HCT116 (cell line): ENCODE data around the gene MRM3. TPM values are rescaled to one million over a fixed set of nuclear protein-coding genes. Genes with fewer than 3 reads are reported as not detected.

Source experiments
- ATAC-seq: fragments of 200-7000 bp; cut with Tn5 transposase; 2 replicates; pipeline ENCODE4 v1.9.1; 2020; ENCODE audit warnings: mild to moderate bottlenecking, moderate library complexity
- BruUV-seq: library from RNA; stranded (reverse); fragments of 400-500 nt; replicated peaks from 2 replicates; lab custom pipeline; 2021; lab: Mats Ljungman, UMichigan
- CTCF ChIA-PET: fragments of 300-600 bp; sonication (Branson Sonifier 250); formaldehyde crosslinking; loops from one replicate; lab custom pipeline; 2021; ENCODE audit warnings: antibody characterized with exemption; lab: Charles Lee
- POLR2A ChIA-PET: fragments of 300-600, 350-600 bp; sonication (Branson Sonifier 250); formaldehyde crosslinking; loops from one replicate; lab custom pipeline; 2021; ENCODE audit warnings: antibody characterized with exemption; lab: Charles Lee
- RAD21 ChIA-PET, 2 experiments: fragments of 300-600 bp; sonication (Branson Sonifier 250); formaldehyde crosslinking; loops; one replicate each; lab custom pipeline; 2023; ENCODE audit warnings: low total read pairs in 2 of 2; ENCODE audit not compliant: uncharacterized antibody in 2 of 2, unreplicated experiment in 2 of 2, low non-redundant PET in 1 of 2; lab: Charles Lee
- DNase-seq: peaks from one replicate; pipeline ENCODE4 v3.0.0-alpha.2; 2010; ENCODE audit warnings: low read depth, low spot score
- H2AFZ ChIP-seq: fragments of 200-600 bp; shearing (Covaris generic), sonication (generic); 2 replicates; pipeline ENCODE4 v1.6.1; 2017; ENCODE audit warnings: low read depth, mixed run types, mixed read lengths, antibody characterized with exemption, low read length; ENCODE audit not compliant: poor library complexity, severe bottlenecking
- H3K27ac ChIP-seq: 2 replicates; pipeline ENCODE4 v1.5.1; 2012; ENCODE audit warnings: low read depth, low read length
- H3K27me3 ChIP-seq: fragments of 200-600 bp; sonication (generic); 2 replicates; pipeline ENCODE4 v1.6.1; 2016; ENCODE audit warnings: mixed run types, low read length, mixed read lengths; ENCODE audit not compliant: insufficient read depth
- H3K36me3 ChIP-seq, 2 experiments: fragments of 200-500 bp in 1 of 2; fragments of 200-600 bp in 1 of 2; sonication (Bioruptor generic) in 1 of 2; sonication (generic) in 1 of 2; 2 replicates each; pipeline versions ENCODE4 v1.5.1 to v1.6.1; 2014 to 2016; ENCODE audit warnings: low read length in 2 of 2, inconsistent platforms in 1 of 2, mixed read lengths in 1 of 2, mixed run types in 1 of 2; ENCODE audit not compliant: insufficient read depth in 2 of 2, control insufficient read depth in 1 of 2
- H3K4me1 ChIP-seq, 2 experiments: fragments of 200-600 bp in 1 of 2; sonication (generic) in 1 of 2; 2 replicates each; pipeline versions ENCODE4 v1.5.1 to v1.6.1; 2012 to 2017; ENCODE audit warnings: low read length in 2 of 2, inconsistent platforms in 1 of 2, mild to moderate bottlenecking in 1 of 2, mixed read lengths in 1 of 2, mixed run types in 1 of 2, moderate library complexity in 1 of 2; ENCODE audit not compliant: insufficient read depth in 2 of 2, control insufficient read depth in 1 of 2
- H3K4me2 ChIP-seq: fragments of 200-600 bp; sonication (generic); 2 replicates; pipeline ENCODE4 v1.6.1; 2017; ENCODE audit warnings: mixed run types, low read length, mixed read lengths
- H3K4me3 ChIP-seq, 2 experiments: fragments of 200-600 bp in 1 of 2; sonication (generic) in 1 of 2; replicated peaks in 1 of 2; 2 replicates each; pipeline ENCODE4 v1.5.1; 2011 to 2016; ENCODE audit warnings: low read length in 2 of 2, control low read depth in 1 of 2, low read depth in 1 of 2, mild to moderate bottlenecking in 1 of 2, mixed read lengths in 1 of 2, mixed run types in 1 of 2
- H3K79me2 ChIP-seq: fragments of 200-600 bp; sonication (generic); 2 replicates; pipeline ENCODE4 v1.6.1; 2017; ENCODE audit warnings: mild to moderate bottlenecking, mixed run types, low read length, moderate library complexity, mixed read lengths; ENCODE audit not compliant: insufficient read depth
- H3K9ac ChIP-seq: fragments of 200-600 bp; sonication (generic); 2 replicates; pipeline ENCODE4 v1.6.1; 2016; ENCODE audit warnings: low read length, mixed read lengths
- H3K9me2 ChIP-seq: fragments of 200-600 bp; sonication (generic), shearing (Covaris generic); 2 replicates; pipeline ENCODE4 v1.6.1; 2017; ENCODE audit warnings: mixed run types, mild to moderate bottlenecking, moderate library complexity; ENCODE audit not compliant: insufficient read depth
- H3K9me3 ChIP-seq, 2 experiments: fragments of 200-500 bp in 1 of 2; fragments of 200-600 bp in 1 of 2; sonication (Bioruptor generic) in 1 of 2; sonication (generic) in 1 of 2; 2 replicates each; pipeline ENCODE4 v1.6.1; 2014 to 2017; ENCODE audit warnings: low read length in 2 of 2, mixed read lengths in 2 of 2, inconsistent platforms in 1 of 2, low read depth in 1 of 2, mild to moderate bottlenecking in 1 of 2, mixed run types in 1 of 2, moderate library complexity in 1 of 2; ENCODE audit not compliant: control insufficient read depth in 1 of 2, insufficient read depth in 1 of 2
- H4K20me1 ChIP-seq: fragments of 200-600 bp; sonication (generic), shearing (Covaris generic); 2 replicates; pipeline ENCODE4 v1.6.1; 2017; ENCODE audit warnings: mixed run types, mild to moderate bottlenecking, moderate library complexity; ENCODE audit not compliant: insufficient read depth
- EGR1 ChIP-seq: IDR thresholded peaks from 2 replicates; pipeline ENCODE4 v1.6.1; 2012; ENCODE audit warnings: low read depth
- EZH2 ChIP-seq: fragments of 200-600 bp; sonication (generic); IDR thresholded peaks from 2 replicates; pipeline ENCODE4 v1.6.1; 2017; ENCODE audit warnings: antibody characterized with exemption, mixed run types
- ZFX ChIP-seq: fragments of 450-650 bp; IDR thresholded peaks from 2 replicates; pipeline ENCODE4 v1.6.1; 2017
- ZNF274 ChIP-seq: fragments of 200-500 bp; sonication (Bioruptor generic); IDR thresholded peaks from 2 replicates; pipeline ENCODE4 v1.6.1; 2014; ENCODE audit warnings: mild to moderate bottlenecking, low read depth, low read length, inconsistent platforms
- intact Hi-C: fragments of 100-400 bp; cut with micrococcal nuclease; formaldehyde crosslinking; loops from 2 replicates; pipeline ENCODE4 v1.10.0; 2022
- total RNA-seq: library from RNA; stranded (reverse); gene quantifications from one replicate; pipeline ENCODE4 v1.2.1, GENCODE V29; 2021; ENCODE audit not compliant: unreplicated experiment
- TF ChIP-seq, protein P1 (sequence below): IDR thresholded peaks from 2 replicates; pipeline ENCODE4 v1.6.1; 2012
- TF ChIP-seq, protein P2 (sequence below), 3 experiments: fragments of 200-600 bp in 1 of 3; sonication (generic) in 1 of 3; IDR thresholded peaks in 2 of 3; conservative IDR thresholded peaks in 1 of 3; 2 replicates each; pipeline ENCODE4 v1.5.1; 2012 to 2017; ENCODE audit warnings: low read depth in 2 of 3, low read length in 2 of 3, antibody characterized with exemption in 1 of 3, borderline replicate concordance in 1 of 3, control low read depth in 1 of 3, mild to moderate bottlenecking in 1 of 3, mixed read lengths in 1 of 3, mixed run types in 1 of 3, moderate library complexity in 1 of 3; ENCODE audit not compliant: insufficient read depth in 1 of 3

MRM3 gene
- total RNA-seq, 1 experiment from 2014 or later, result 32.6 TPM

DNA sequence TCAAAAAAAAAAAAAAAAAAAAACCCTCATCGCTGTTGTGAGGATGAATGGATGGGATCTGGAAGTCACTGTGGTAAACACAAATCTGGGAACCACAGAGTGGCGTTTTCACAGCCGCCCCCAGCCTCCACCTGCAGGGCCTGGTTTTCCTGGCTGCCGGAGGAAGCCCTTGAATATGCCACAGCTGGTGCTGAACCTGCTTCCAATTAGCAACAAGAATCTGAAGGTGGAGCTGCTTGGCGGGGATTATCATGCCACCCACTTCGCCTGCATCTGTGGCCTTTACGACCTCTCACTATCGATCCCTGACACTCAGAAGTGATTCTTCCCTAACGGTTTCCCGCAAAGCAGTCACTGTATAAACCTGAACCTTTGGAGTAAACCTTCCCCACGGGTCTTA is 16.1 kb downstream of the MRM3 start:
- Histone ChIP-seq H3K79me2 (no peaks in the 10 kb centered on the region), H4K20me1 (no peaks in the 10 kb centered on the region), H2AFZ (no peak overlapping the region), H3K4me2 (no peak overlapping the region), H3K4me1 (peaks cover 0 to 11% of the 10 kb centered on the region in 2 experiments; a peak in 2 of 4 replicates), H3K9me2 (no peaks in the 10 kb centered on the region), H3K36me3 (peaks cover under 1 to 4% of the 10 kb centered on the region in 2 experiments; a peak in 1 of 4 replicates), H3K4me3 (no peak overlapping the region), H3K27ac (no peak overlapping the region), H3K9ac (no peak overlapping the region), H3K27me3 (no peaks in the 10 kb centered on the region), H3K9me3 (no peaks in the 10 kb centered on the region)
- DNase-seq (no peak), ATAC-seq (no peak)
- TF ChIP-seq, protein P1, sequence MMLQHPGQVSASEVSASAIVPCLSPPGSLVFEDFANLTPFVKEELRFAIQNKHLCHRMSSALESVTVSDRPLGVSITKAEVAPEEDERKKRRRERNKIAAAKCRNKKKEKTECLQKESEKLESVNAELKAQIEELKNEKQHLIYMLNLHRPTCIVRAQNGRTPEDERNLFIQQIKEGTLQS, result no peak
- TF ChIP-seq ZNF274 (no peak), ZFX (no peak), EGR1 (no peak)
- RAD21 ChIA-PET, result interaction anchor here in 1 of 2 experiments (0.6 kb wide), 1 partner anchor 183 kb away, joined by 3 read pairs; no protein-coding TSS in a partner anchor
- intact Hi-C loops, result no loop called here
- no TSS peak for BruUV-seq
- CTCF ChIA-PET, result interaction anchor here (0.7 to 4.1 kb wide), 3 partner anchors 46 to 183 kb away, joined by 4 to 87 read pairs (median 6); partner anchors contain the start of gene NXN
- POLR2A ChIA-PET, result interaction anchor here (1.6 kb wide), 1 partner anchor 182 kb away, joined by 3 read pairs; the partner anchor contains the start of gene NXN

DNA sequence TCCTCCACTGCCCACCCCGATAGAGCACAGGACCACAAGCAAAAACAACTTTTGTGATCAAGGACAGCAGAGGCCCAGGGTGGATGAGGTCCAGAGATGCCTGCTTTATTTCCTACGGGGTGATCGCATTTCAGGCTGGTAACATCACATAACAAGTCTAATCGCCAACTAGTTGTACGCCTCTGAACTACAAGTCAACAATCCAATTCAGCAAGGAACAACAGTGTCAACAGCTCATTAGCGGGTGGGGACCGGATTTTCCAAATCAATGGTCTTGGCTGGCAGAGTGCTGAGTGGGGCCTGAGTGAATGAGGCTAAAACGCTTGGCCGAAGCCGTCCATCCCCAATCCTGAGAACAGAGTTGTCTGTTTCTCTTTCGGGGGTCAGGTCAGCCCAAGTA is 17.1 kb downstream of the MRM3 start:
- CTCF ChIA-PET, result interaction anchor here (1.6 kb wide), 1 partner anchor 182 kb away, joined by 6 read pairs; no protein-coding TSS in a partner anchor
- DNase-seq (no peak), ATAC-seq (no peak)
- Histone ChIP-seq H3K4me1 (peaks cover 0 to 11% of the 10 kb centered on the region in 2 experiments; a peak in 2 of 4 replicates), H3K79me2 (no peaks in the 10 kb centered on the region), H3K4me3 (no peak overlapping the region), H3K4me2 (no peak overlapping the region), H3K9ac (no peak overlapping the region), H3K27ac (no peak overlapping the region), H4K20me1 (no peaks in the 10 kb centered on the region), H3K36me3 (peaks cover 3 to 8% of the 10 kb centered on the region in 2 experiments; a peak in 2 of 4 replicates), H3K9me2 (no peaks in the 10 kb centered on the region), H3K27me3 (no peaks in the 10 kb centered on the region), H2AFZ (no peak overlapping the region), H3K9me3 (no peaks in the 10 kb centered on the region)
- no TSS peak for BruUV-seq
- TF ChIP-seq, protein P2, sequence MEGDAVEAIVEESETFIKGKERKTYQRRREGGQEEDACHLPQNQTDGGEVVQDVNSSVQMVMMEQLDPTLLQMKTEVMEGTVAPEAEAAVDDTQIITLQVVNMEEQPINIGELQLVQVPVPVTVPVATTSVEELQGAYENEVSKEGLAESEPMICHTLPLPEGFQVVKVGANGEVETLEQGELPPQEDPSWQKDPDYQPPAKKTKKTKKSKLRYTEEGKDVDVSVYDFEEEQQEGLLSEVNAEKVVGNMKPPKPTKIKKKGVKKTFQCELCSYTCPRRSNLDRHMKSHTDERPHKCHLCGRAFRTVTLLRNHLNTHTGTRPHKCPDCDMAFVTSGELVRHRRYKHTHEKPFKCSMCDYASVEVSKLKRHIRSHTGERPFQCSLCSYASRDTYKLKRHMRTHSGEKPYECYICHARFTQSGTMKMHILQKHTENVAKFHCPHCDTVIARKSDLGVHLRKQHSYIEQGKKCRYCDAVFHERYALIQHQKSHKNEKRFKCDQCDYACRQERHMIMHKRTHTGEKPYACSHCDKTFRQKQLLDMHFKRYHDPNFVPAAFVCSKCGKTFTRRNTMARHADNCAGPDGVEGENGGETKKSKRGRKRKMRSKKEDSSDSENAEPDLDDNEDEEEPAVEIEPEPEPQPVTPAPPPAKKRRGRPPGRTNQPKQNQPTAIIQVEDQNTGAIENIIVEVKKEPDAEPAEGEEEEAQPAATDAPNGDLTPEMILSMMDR (IDR thresholded peaks at IDR 0.05 in 2 of 3, conservative IDR thresholded peaks at IDR 0.05 in 1 of 3; ENCODE audit: borderline replicate concordance in 1 of 3, insufficient read depth in 1 of 3, low read depth in 2 of 3, low read length in 2 of 3), result no peak
- no peak for TF ChIP-seq EZH2
- POLR2A ChIA-PET, result no interaction called here
- RAD21 ChIA-PET, result interaction anchor here in 1 of 2 experiments (0.6 kb wide), 1 partner anchor 174 kb away, joined by 3 read pairs; no protein-coding TSS in a partner anchor
- intact Hi-C loops, result no loop called here
